Panc1 (cell line): ENCODE results near the gene C1QTNF1. TPM values are rescaled to one million over a fixed set of nuclear protein-coding genes. Genes with fewer than 3 reads are reported as not detected.

Source experiments
- ATAC-seq: fragments of 200-7000 bp; cut with Tn5 transposase; 2 replicates; pipeline ENCODE4 v1.9.1; 2020; ENCODE audit warnings: mild to moderate bottlenecking, moderate library complexity
- BruUV-seq: library from RNA; stranded (reverse); fragments of 400-500 nt; replicated peaks from 2 replicates; lab custom pipeline; 2021; lab: Mats Ljungman, UMichigan
- CTCF ChIA-PET: fragments of 300-600 bp; sonication (Branson Sonifier 250); formaldehyde crosslinking; loops from one replicate; lab custom pipeline; 2022; ENCODE audit warnings: antibody characterized with exemption; lab: Charles Lee
- POLR2A ChIA-PET: fragments of 300-600 bp; sonication (Branson Sonifier 250); formaldehyde crosslinking; loops from one replicate; lab custom pipeline; 2022; ENCODE audit warnings: antibody characterized with exemption; lab: Charles Lee
- DNase-seq: peaks from one replicate; pipeline ENCODE4 v3.0.0-alpha.2; 2010; ENCODE audit warnings: low read depth, low spot score
- H3K27ac ChIP-seq: 2 replicates; pipeline ENCODE4 v1.5.1; 2011; ENCODE audit warnings: mild to moderate bottlenecking, low read length, inconsistent platforms
- H3K27me3 ChIP-seq: fragments of 200-500 bp; sonication (Bioruptor generic); 2 replicates; pipeline ENCODE4 v1.6.0; 2014; ENCODE audit warnings: low read length, inconsistent platforms; ENCODE audit not compliant: control insufficient read depth, insufficient read depth
- H3K36me3 ChIP-seq: fragments of 200-500 bp; sonication (Bioruptor generic); 2 replicates; pipeline ENCODE4 v1.5.1; 2014; ENCODE audit warnings: inconsistent platforms, mild to moderate bottlenecking, low read length, moderate library complexity; ENCODE audit not compliant: control insufficient read depth, insufficient read depth
- H3K4me1 ChIP-seq: 2 replicates; pipeline ENCODE4 v1.5.1; 2011; ENCODE audit warnings: inconsistent platforms, mild to moderate bottlenecking, low read length, moderate library complexity; ENCODE audit not compliant: control insufficient read depth, insufficient read depth
- H3K4me3 ChIP-seq, 2 experiments: 2 replicates each; pipeline ENCODE4 v1.5.1; 2011 to 2012; ENCODE audit warnings: low read depth in 2 of 2, low read length in 2 of 2, mild to moderate bottlenecking in 2 of 2, inconsistent platforms in 1 of 2, moderate library complexity in 1 of 2
- H3K9me3 ChIP-seq: fragments of 200-500 bp; sonication (Bioruptor generic); 2 replicates; pipeline ENCODE4 v1.5.1; 2014; ENCODE audit warnings: low read depth, mild to moderate bottlenecking, inconsistent platforms, low read length, moderate library complexity; ENCODE audit not compliant: control insufficient read depth, insufficient read depth
- CTCF ChIP-seq: fragments of 450-650 bp; IDR thresholded peaks from 2 replicates; pipeline ENCODE4 v1.5.1; 2017; ENCODE audit warnings: mild to moderate bottlenecking
- POLR2AphosphoS5 ChIP-seq: IDR thresholded peaks from 2 replicates; pipeline ENCODE4 v1.6.1; 2012; ENCODE audit warnings: mild to moderate bottlenecking, low read depth, low read length, moderate library complexity
- SIN3A ChIP-seq: IDR thresholded peaks from 2 replicates; pipeline ENCODE4 v1.6.1; 2012; ENCODE audit warnings: low read depth, mild to moderate bottlenecking, low read length, moderate library complexity, borderline replicate concordance; ENCODE audit not compliant: insufficient read depth
- TCF7L2 ChIP-seq: IDR thresholded peaks from 2 replicates; pipeline ENCODE4 v1.6.1; 2011; ENCODE audit warnings: mild to moderate bottlenecking, low read depth, low read length, inconsistent platforms
- in situ Hi-C: cut with HindIII; loops from 2 replicates; pipeline ENCODE4 v1.10.0; 2016; ENCODE audit warnings: low sequenced_read_pairs, low pct_unique_long_range_greater_than_20kb
- intact Hi-C: fragments of 100-400 bp; cut with micrococcal nuclease; formaldehyde crosslinking; loops from one replicate; pipeline ENCODE4 v1.10.0; 2022; ENCODE audit not compliant: unreplicated experiment
- total RNA-seq: library from RNA; stranded (reverse); gene quantifications from one replicate; pipeline ENCODE4 v1.2.1, GENCODE V29; 2021; ENCODE audit not compliant: unreplicated experiment
- TF ChIP-seq, protein P1 (sequence below), 2 experiments: IDR thresholded peaks; 2 replicates each; pipeline ENCODE4 v1.6.1; 2011 to 2012; ENCODE audit warnings: low read depth in 2 of 2, control low read depth in 1 of 2, low read length in 1 of 2, mild to moderate bottlenecking in 1 of 2, moderate library complexity in 1 of 2; ENCODE audit not compliant: insufficient read depth in 1 of 2

Gene C1QTNF1
- total RNA-seq, 1 experiment from 2014 or later = 1.5 TPM

- Histone ChIP-seq H3K36me3 (no peaks in the 10 kb centered on the region), H3K27ac (no peak overlapping the region), H3K9me3 (no peaks in the 10 kb centered on the region), H3K4me1 (no peaks in the 10 kb centered on the region), H3K4me3 (no peak overlapping the region), H3K27me3 (no peaks in the 10 kb centered on the region)
- TF ChIP-seq POLR2AphosphoS5 = no peak
- no peak for TF ChIP-seq SIN3A
- TF ChIP-seq, protein P1, sequence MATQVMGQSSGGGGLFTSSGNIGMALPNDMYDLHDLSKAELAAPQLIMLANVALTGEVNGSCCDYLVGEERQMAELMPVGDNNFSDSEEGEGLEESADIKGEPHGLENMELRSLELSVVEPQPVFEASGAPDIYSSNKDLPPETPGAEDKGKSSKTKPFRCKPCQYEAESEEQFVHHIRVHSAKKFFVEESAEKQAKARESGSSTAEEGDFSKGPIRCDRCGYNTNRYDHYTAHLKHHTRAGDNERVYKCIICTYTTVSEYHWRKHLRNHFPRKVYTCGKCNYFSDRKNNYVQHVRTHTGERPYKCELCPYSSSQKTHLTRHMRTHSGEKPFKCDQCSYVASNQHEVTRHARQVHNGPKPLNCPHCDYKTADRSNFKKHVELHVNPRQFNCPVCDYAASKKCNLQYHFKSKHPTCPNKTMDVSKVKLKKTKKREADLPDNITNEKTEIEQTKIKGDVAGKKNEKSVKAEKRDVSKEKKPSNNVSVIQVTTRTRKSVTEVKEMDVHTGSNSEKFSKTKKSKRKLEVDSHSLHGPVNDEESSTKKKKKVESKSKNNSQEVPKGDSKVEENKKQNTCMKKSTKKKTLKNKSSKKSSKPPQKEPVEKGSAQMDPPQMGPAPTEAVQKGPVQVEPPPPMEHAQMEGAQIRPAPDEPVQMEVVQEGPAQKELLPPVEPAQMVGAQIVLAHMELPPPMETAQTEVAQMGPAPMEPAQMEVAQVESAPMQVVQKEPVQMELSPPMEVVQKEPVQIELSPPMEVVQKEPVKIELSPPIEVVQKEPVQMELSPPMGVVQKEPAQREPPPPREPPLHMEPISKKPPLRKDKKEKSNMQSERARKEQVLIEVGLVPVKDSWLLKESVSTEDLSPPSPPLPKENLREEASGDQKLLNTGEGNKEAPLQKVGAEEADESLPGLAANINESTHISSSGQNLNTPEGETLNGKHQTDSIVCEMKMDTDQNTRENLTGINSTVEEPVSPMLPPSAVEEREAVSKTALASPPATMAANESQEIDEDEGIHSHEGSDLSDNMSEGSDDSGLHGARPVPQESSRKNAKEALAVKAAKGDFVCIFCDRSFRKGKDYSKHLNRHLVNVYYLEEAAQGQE (IDR thresholded peaks at IDR 0.05; ENCODE audit: insufficient read depth in 1 of 2, low read depth in 2 of 2, low read length in 1 of 2) = no peak
- no peak for TF ChIP-seq TCF7L2
- no peak for TF ChIP-seq CTCF
- in situ Hi-C loops (no loop called here), intact Hi-C loops (loop anchor here (5.0 kb wide), 1 partner anchor 77 kb away; no protein-coding TSS in a partner anchor)
- BruUV-seq = no TSS peak
- DNase-seq = no peak
- POLR2A ChIA-PET = no interaction called here
- CTCF ChIA-PET = interaction anchor here (0.8 kb wide), 1 partner anchor 305 kb away, joined by 3 read pairs; no protein-coding TSS in a partner anchor
- no peak for ATAC-seq
Observed at GRCh38 chr17:79089720-79090442, 65.9 kb downstream of the C1QTNF1 start.

- in situ Hi-C loops (no loop called here), intact Hi-C loops (loop anchor here (5.0 kb wide), 1 partner anchor 77 kb away; no protein-coding TSS in a partner anchor)
- Histone ChIP-seq H3K27me3 (no peaks in the 10 kb centered on the region), H3K9me3 (no peaks in the 10 kb centered on the region), H3K27ac (no peak overlapping the region), H3K4me1 (no peaks in the 10 kb centered on the region), H3K36me3 (no peaks in the 10 kb centered on the region), H3K4me3 (no peak overlapping the region)
- ChIA-PET POLR2A (no interaction called here), CTCF (no interaction called here)
- ATAC-seq (no peak), DNase-seq (no peak)
- no TSS peak for BruUV-seq
- TF ChIP-seq CTCF (no peak), SIN3A (no peak), POLR2AphosphoS5 (no peak), TCF7L2 (no peak)
- TF ChIP-seq, protein P1 (IDR thresholded peaks at IDR 0.05; ENCODE audit: insufficient read depth in 1 of 2, low read depth in 2 of 2, low read length in 1 of 2) = no peak
Observed at GRCh38 chr17:79090443-79091225, 66.7 kb downstream of the C1QTNF1 start.
